Esophagus (tissue), 2 donors: ENCODE results near the gene AJM1. TPM values are rescaled to one million over a fixed set of nuclear protein-coding genes. Genes with fewer than 3 reads are reported as not detected.
A peak's percentile ranks its signal among the peaks of the same experiment; 100 is the strongest.
"Not testable (repeated sequence)": the region's sequence is repeated elsewhere in the genome, so short reads cannot be mapped to it uniquely, and the experiment has no call there.

ENCODE experiments used
- H3K27ac ChIP-seq, 2 donors: one replicate each; pipeline ENCODE4 v1.5.1; 2013; ENCODE audit warnings: low read depth in 2 of 2, mild to moderate bottlenecking in 2 of 2, inconsistent platforms in 1 of 2, low read length in 1 of 2, moderate library complexity in 1 of 2
- H3K27me3 ChIP-seq, 2 donors: one replicate each; pipeline ENCODE4 v1.6.1; 2013; ENCODE audit warnings: low read length in 2 of 2, control low read depth in 1 of 2, mild to moderate bottlenecking in 1 of 2; ENCODE audit not compliant: insufficient read depth in 2 of 2, control insufficient read depth in 1 of 2
- H3K36me3 ChIP-seq, 2 donors: one replicate each; pipeline ENCODE4 v1.6.1; 2013; ENCODE audit warnings: low read length in 1 of 2; ENCODE audit not compliant: control insufficient read depth in 2 of 2, insufficient read depth in 2 of 2
- H3K4me1 ChIP-seq, 2 donors: one replicate each; pipeline ENCODE4 v1.6.1; 2013; ENCODE audit warnings: low read length in 1 of 2; ENCODE audit not compliant: control insufficient read depth in 2 of 2, insufficient read depth in 2 of 2
- H3K4me3 ChIP-seq, 2 donors: one replicate each; pipeline ENCODE4 v1.5.1; 2013; ENCODE audit warnings: low read length in 2 of 2, mild to moderate bottlenecking in 2 of 2, low read depth in 1 of 2, moderate library complexity in 1 of 2
- H3K9me3 ChIP-seq, 2 donors: one replicate each; pipeline ENCODE4 v1.6.1; 2013; ENCODE audit warnings: mild to moderate bottlenecking in 2 of 2, low read depth in 1 of 2, low read length in 1 of 2, moderate library complexity in 1 of 2; ENCODE audit not compliant: control insufficient read depth in 2 of 2, insufficient read depth in 1 of 2
- WGBS, 2 donors: extraction: QIAGEN DNeasy Blood & Tissue Kit; methylation state at CpG; one replicate each; pipeline ENCODE4 v1.1.7; 2013; 5-methylcytosine and 5-hydroxymethylcytosine counted together
- polyA plus RNA-seq, 2 donors: library from polyadenylated mRNA; stranded (reverse); fragments of 200-250 nt; gene quantifications; one replicate each; pipeline ENCODE4 v1.2.3, GENCODE V29; 2013
- donor health status: healthy with polysubstance abuse.
- donor health status: Bipolar disorder and iron deficiency.

The AJM1 gene
- polyA plus RNA-seq, result 1 to 10 TPM; 1.9 to 3.7 TPM

- not testable (repeated sequence) for H3K9me3 ChIP-seq, H3K27ac ChIP-seq, H3K27me3 ChIP-seq
- Histone ChIP-seq H3K36me3 (peaks cover 0 to 12% of the 10 kb centered on the region in 2 donors), H3K4me1 (peaks cover 0 to 31% of the 10 kb centered on the region in 2 donors), H3K4me3 (peak within 1 kb of the TSS; percentile 34 to 50)
- 1% methylated on average over 20 to 27 of the region's 27 CpGs for WGBS, 2 donors
Measured at GRCh38 chr9:136842380-136842948, at the start of gene AJM1. AJM1 (plus strand) TSS chr9:136842478; CDS start chr9:136844415, 1,937 bp downstream.

GRCh38 chr9:136793086-136793946 is 49.0 kb upstream of the AJM1 start:
- H3K4me3 ChIP-seq, result no peak overlapping the region
- 76 to 77% methylated on average over 17 of the region's 17 CpGs for WGBS, 2 donors

GRCh38 chr9:136794281-136794999 is 47.8 kb upstream of the AJM1 start:
- Histone ChIP-seq H3K9me3 (no peaks in the 10 kb centered on the region), H3K27ac (no peak overlapping the region), H3K4me1 (peaks cover 11 to 15% of the 10 kb centered on the region in 2 donors), H3K4me3 (no peak overlapping the region), H3K27me3 (no peaks in the 10 kb centered on the region), H3K36me3 (peaks cover 0 to 3% of the 10 kb centered on the region in 2 donors)
- WGBS, 2 donors, result 85 to 87% methylated on average over 14 of the region's 14 CpGs

More at GRCh38 chr9:136793086-136793946, 49.0 kb upstream of the AJM1 start:
- H3K36me3 ChIP-seq, result peaks cover 0 to 3% of the 10 kb centered on the region in 2 donors
- H3K27me3 ChIP-seq, result no peaks in the 10 kb centered on the region
- H3K9me3 ChIP-seq, result no peaks in the 10 kb centered on the region
- peaks cover 6 to 7% of the 10 kb centered on the region in 2 donors for H3K4me1 ChIP-seq
- H3K27ac ChIP-seq, result no peak overlapping the region

GRCh38 chr9:136795000-136795348 is 47.3 kb upstream of the AJM1 start:
- no peaks in the 10 kb centered on the region for H3K9me3 ChIP-seq
- no peak overlapping the region for H3K27ac ChIP-seq
- peaks cover 0 to 3% of the 10 kb centered on the region in 2 donors for H3K36me3 ChIP-seq
- 77 to 82% methylated on average over 6 of the region's 6 CpGs for WGBS, 2 donors
- no peaks in the 10 kb centered on the region for H3K27me3 ChIP-seq
- H3K4me3 ChIP-seq, result no peak overlapping the region
- peaks cover 14 to 19% of the 10 kb centered on the region in 2 donors for H3K4me1 ChIP-seq

GRCh38 chr9:136796238-136796774 is 46.0 kb upstream of the AJM1 start, which contains the start of gene CCDC183:
CCDC183 (plus strand) TSS chr9:136796338; CDS start chr9:136796398, 60 bp downstream.
- H3K4me3 ChIP-seq, result no peak within 1 kb of the TSS
- no peaks in the 10 kb centered on the region for H3K27me3 ChIP-seq
- H3K4me1 ChIP-seq, result peaks cover 17 to 23% of the 10 kb centered on the region in 2 donors
- no peaks in the 10 kb centered on the region for H3K9me3 ChIP-seq
- no peak within 1 kb of the TSS for H3K27ac ChIP-seq
- H3K36me3 ChIP-seq, result peaks cover 0 to 3% of the 10 kb centered on the region in 2 donors
- WGBS, 2 donors, result 46 to 48% methylated on average over 5 of the region's 5 CpGs

GRCh38 chr9:136796775-136797347 is 45.4 kb upstream of the AJM1 start:
- WGBS, 2 donors, result 9 to 10% methylated on average over 10 of the region's 10 CpGs
- not testable (repeated sequence) for H3K27ac ChIP-seq, H3K27me3 ChIP-seq, H3K9me3 ChIP-seq, H3K4me3 ChIP-seq, H3K36me3 ChIP-seq
- peaks cover 16 to 23% of the 10 kb centered on the region in 2 donors for H3K4me1 ChIP-seq

GRCh38 chr9:136798708-136799078 is 43.6 kb upstream of the AJM1 start:
- WGBS, 2 donors, result 64 to 74% methylated on average over 6 of the region's 6 CpGs
- H3K27ac ChIP-seq, result no peak overlapping the region
- no peak overlapping the region for H3K4me3 ChIP-seq
- peaks cover 0 to under 1% of the 10 kb centered on the region in 2 donors for H3K36me3 ChIP-seq
- H3K9me3 ChIP-seq, result no peaks in the 10 kb centered on the region
- H3K27me3 ChIP-seq, result no peaks in the 10 kb centered on the region
- H3K4me1 ChIP-seq, result peaks cover 10 to 16% of the 10 kb centered on the region in 2 donors

GRCh38 chr9:136799079-136799853 is 43.0 kb upstream of the AJM1 start:
- Histone ChIP-seq H3K4me3 (peak overlapping the region; percentile 13 to 18), H3K9me3 (no peaks in the 10 kb centered on the region), H3K27ac (peak overlapping the region in 1 of 2 donors; percentile 3), H3K27me3 (no peaks in the 10 kb centered on the region), H3K36me3 (no peaks in the 10 kb centered on the region), H3K4me1 (peaks cover 10 to 21% of the 10 kb centered on the region in 2 donors)
- WGBS, 2 donors, result 17 to 20% methylated on average over 35 of the region's 35 CpGs
